G401 (cell line): ENCODE data around the gene ATG7. TPM values are rescaled to one million over a fixed set of nuclear protein-coding genes. Genes with fewer than 3 reads are reported as not detected.
"Not testable (repeated sequence)": the region's sequence is repeated elsewhere in the genome, so short reads cannot be mapped to it uniquely, and the experiment has no call there.

Experiments used
- DNase-seq: peaks from one replicate; pipeline ENCODE4 v3.0.0-alpha.2; 2015; ENCODE audit warnings: low spot score
- in situ Hi-C: cut with HindIII; loops from 2 replicates; pipeline ENCODE4 v1.10.0; 2016; ENCODE audit warnings: low sequenced_read_pairs, mixed read lengths
- total RNA-seq: library from RNA; depleted of rRNA; stranded (reverse); fragments of >200 nt; shearing (Covaris generic); gene quantifications from 2 replicates; pipeline ENCODE4 v1.2.3, GENCODE V29; 2014

The ATG7 gene
- total RNA-seq, 1 experiment from 2014 or later = 48.5 TPM

GRCh38 chr3:11565932-11566331 lies 293.7 kb downstream of the ATG7 start:
- DNase-seq = no peak
- in situ Hi-C loops = no loop called here

GRCh38 chr3:11566478-11566877 lies 294.3 kb downstream of the ATG7 start:
- in situ Hi-C loops = no loop called here
- DNase-seq = no peak

- no peak for DNase-seq
- in situ Hi-C loops = no loop called here
These were observed 294.7 kb downstream of the ATG7 start for GRCh38 chr3:11566916-11567315.

- in situ Hi-C loops = no loop called here
- no peak for DNase-seq
These were observed 295.6 kb downstream of the ATG7 start for GRCh38 chr3:11567516-11568467.

- in situ Hi-C loops = no loop called here
- DNase-seq = peak; percentile 59
These were observed 296.4 kb downstream of the ATG7 start for GRCh38 chr3:11568503-11569155.

GRCh38 chr3:11569156-11569741 lies 297.1 kb downstream of the ATG7 start:
- in situ Hi-C loops = no loop called here
- DNase-seq = no peak

GRCh38 chr3:11570251-11570650 lies 298.1 kb downstream of the ATG7 start:
- in situ Hi-C loops = no loop called here

GRCh38 chr3:11570789-11571495 lies 298.7 kb downstream of the ATG7 start:
- in situ Hi-C loops = no loop called here
- DNase-seq = no peak

More at GRCh38 chr3:11570251-11570650, 298.1 kb downstream of the ATG7 start:
- DNase-seq = no peak

- DNase-seq, in situ Hi-C loops: not testable (repeated sequence)
These were observed 300.5 kb downstream of the ATG7 start for GRCh38 chr3:11572660-11573059.

GRCh38 chr3:11574981-11575669 lies 302.9 kb downstream of the ATG7 start:
- in situ Hi-C loops = no loop called here

GRCh38 chr3:11575677-11576076 lies 303.5 kb downstream of the ATG7 start:
- no peak for DNase-seq
- in situ Hi-C loops = no loop called here

More at GRCh38 chr3:11574981-11575669, 302.9 kb downstream of the ATG7 start:
- DNase-seq = no peak

GRCh38 chr3:11576453-11576852 lies 304.3 kb downstream of the ATG7 start:
- in situ Hi-C loops = no loop called here
- DNase-seq = no peak

- DNase-seq = no peak
- in situ Hi-C loops = no loop called here
These were observed 306.0 kb downstream of the ATG7 start for GRCh38 chr3:11578169-11578568.

GRCh38 chr3:11580645-11581044 lies 308.4 kb downstream of the ATG7 start:
- in situ Hi-C loops = no loop called here

GRCh38 chr3:11581237-11582190 lies 309.3 kb downstream of the ATG7 start:
- in situ Hi-C loops = no loop called here
- DNase-seq = peak; percentile 70

More at GRCh38 chr3:11580645-11581044, 308.4 kb downstream of the ATG7 start:
- DNase-seq = no peak

- in situ Hi-C loops = no loop called here
- DNase-seq = peak; percentile 85
These were observed 310.2 kb downstream of the ATG7 start for GRCh38 chr3:11582191-11582968.

- no peak for DNase-seq
- in situ Hi-C loops = no loop called here
These were observed 311.0 kb downstream of the ATG7 start for GRCh38 chr3:11583235-11583634.
